NB4 (cell line): Measurements from ENCODE around the gene PMEL.

Experiments
- MYC ChIP-seq: IDR thresholded peaks from 2 replicates; pipeline ENCODE4 v1.6.1; 2011; ENCODE audit warnings: low read depth, low read length
- POLR2A ChIP-seq: IDR thresholded peaks from 2 replicates; pipeline ENCODE4 v1.6.1; 2011; ENCODE audit warnings: mild to moderate bottlenecking; ENCODE audit not compliant: insufficient read length; ENCODE audit errors: extremely low read depth
- TF ChIP-seq, protein P1 (sequence below): IDR thresholded peaks from one replicate; pipeline ENCODE4 v1.5.1; 2012; ENCODE audit warnings: low read depth, low read length
- TF ChIP-seq, protein P2 (sequence below): IDR thresholded peaks from 2 replicates; pipeline ENCODE4 v1.6.1; 2011; ENCODE audit warnings: low read depth, low read length

DNA sequence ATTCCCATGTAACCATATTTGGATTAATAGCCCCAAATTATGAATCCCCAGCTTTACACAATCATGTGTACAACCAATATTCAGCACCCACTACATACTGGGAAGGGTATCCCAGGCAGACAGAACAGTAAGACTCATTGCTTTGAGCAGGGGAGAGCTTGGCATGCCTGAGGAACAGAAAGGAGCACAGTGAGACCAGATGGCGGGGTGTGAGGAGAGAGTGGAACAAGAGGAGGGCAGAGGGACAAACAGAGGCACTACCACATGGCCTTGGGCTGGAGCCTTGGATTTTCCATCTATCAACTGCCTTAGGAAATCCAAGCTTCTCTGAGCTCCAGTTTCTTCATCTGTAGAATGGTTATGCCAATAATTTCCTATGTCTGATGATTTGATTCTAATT, 31.1 kb downstream of the PMEL start:
- TF ChIP-seq, protein P1, sequence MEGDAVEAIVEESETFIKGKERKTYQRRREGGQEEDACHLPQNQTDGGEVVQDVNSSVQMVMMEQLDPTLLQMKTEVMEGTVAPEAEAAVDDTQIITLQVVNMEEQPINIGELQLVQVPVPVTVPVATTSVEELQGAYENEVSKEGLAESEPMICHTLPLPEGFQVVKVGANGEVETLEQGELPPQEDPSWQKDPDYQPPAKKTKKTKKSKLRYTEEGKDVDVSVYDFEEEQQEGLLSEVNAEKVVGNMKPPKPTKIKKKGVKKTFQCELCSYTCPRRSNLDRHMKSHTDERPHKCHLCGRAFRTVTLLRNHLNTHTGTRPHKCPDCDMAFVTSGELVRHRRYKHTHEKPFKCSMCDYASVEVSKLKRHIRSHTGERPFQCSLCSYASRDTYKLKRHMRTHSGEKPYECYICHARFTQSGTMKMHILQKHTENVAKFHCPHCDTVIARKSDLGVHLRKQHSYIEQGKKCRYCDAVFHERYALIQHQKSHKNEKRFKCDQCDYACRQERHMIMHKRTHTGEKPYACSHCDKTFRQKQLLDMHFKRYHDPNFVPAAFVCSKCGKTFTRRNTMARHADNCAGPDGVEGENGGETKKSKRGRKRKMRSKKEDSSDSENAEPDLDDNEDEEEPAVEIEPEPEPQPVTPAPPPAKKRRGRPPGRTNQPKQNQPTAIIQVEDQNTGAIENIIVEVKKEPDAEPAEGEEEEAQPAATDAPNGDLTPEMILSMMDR: no peak
- TF ChIP-seq POLR2A (no peak), MYC (no peak)
- TF ChIP-seq, protein P2, sequence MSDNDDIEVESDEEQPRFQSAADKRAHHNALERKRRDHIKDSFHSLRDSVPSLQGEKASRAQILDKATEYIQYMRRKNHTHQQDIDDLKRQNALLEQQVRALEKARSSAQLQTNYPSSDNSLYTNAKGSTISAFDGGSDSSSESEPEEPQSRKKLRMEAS: no peak
